ENCODE data around the gene PTCSC3.
"Not testable (repeated sequence)": the region's sequence is repeated elsewhere in the genome, so short reads cannot be mapped to it uniquely, and the experiment has no call there.

The PTCSC3 gene

DNA sequence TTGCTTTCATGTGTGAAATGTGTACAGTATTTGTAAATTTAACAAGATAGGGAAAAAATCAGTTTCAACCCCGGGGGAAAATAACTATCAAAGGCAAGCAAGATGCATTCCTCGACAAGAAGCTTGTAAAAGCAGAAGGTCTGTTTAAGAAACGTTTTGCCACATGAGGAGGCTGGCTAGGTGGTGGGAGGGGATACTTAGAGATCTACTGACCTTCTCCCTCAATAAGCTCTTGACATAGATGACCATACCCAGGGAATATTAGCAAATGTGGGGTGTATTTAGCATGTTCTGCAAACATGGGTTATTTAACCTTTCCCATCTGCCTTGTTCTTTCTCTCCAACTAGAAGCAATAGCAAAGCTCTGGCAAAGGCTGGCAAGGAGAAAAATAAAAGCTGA lies 4.9 kb downstream of the PTCSC3 start:
- no peak for DNase-seq

DNA sequence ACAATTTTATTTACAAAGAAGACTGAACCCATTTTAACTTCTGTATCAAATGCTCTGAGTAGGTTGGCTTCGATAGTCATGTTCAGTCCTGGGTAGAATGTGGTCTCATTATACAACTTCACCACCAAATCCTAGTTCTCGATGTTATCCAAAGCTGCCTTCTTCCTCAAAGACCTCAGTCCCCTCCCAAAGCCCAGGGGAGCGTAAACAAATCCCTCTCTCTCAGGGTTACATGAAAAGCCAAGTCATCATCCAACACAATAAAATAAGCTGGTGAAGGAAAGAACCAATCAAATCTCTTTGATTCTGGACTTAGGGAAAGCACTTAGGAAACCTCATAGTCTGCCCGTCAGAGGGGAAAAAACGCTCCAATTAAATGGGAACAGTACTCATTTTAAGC lies 9.1 kb downstream of the PTCSC3 start:
- DNase-seq: no peak

DNA sequence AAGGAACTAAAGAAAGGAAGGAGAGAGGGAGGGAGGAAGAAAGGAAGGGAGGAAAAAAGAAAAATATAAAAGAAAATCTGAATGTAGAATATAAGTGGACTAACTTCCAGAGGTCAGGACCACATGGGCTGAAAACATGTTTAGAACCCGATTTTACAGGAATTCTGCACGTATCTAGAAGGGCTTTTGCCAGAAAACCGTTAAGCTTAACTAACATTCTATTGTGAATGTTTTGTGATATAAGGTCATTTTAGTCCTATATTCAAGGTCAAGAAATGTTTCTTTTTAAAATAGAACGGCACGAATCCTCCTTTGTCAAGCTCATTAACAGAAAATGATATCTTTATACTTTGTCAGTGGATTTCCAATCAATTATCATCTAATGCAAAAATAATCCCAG lies 13.1 kb downstream of the PTCSC3 start:
- no peak for DNase-seq

DNA sequence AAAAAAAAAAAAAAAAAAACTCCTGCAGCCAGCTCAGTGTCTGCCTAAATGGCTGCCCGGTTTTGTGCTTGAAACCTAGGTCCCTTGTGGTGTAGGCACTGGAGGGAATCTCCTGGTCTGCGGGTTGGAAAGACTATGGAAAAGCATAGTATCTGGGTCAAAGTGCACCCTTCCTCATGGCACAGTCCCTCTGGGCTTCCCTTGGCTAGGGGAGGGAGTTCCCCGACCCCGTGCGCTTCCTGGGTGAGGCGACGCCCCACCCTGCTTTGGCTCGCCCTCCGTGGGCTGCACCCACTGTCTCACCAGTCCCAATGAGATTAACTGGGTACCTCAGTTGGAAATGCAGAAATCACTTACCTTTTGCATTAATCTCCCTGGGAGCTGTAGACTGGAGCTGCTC lies 14.3 kb downstream of the PTCSC3 start:
- DNase-seq: no peak

DNA sequence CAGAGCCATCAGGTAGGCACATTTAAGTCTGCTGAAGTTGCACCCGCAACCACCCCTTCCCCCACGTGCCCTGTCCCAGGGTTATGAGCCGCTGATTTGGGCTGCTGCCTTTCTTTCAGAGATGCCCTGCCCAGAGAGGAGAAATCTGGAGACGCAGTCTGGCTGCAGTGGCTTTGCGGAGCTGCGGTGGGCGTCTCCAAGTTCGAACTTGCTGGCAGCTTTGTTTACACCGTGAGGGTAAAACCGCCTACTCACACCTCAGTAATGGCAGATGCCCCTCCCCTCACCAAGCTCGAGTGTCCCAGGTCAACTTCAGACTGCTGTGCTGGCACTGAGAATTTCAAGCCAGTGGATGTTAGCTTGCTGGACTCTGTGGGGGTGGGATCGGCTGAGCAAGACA lies 14.7 kb downstream of the PTCSC3 start:
- DNase-seq: no peak

DNA sequence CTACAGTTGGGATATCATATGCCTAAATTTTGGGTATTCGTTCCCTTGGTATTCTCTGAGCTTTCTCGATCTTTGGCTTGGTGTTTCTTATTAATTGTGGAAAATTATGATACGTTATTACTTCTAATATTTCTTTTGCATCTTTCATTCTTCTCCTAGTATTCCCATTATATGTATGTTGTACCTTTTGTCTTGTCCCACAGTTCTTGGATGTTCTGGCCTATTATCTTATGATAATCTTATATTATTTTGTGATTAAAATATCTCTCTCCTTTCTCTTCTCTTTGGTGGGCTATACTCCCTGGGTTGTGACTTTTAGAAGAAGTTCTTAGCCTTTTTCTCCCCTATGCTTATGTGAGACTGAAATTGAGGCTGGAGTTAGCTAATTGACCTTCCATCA lies 25.2 kb downstream of the PTCSC3 start:
- DNase-seq: no peak

DNA sequence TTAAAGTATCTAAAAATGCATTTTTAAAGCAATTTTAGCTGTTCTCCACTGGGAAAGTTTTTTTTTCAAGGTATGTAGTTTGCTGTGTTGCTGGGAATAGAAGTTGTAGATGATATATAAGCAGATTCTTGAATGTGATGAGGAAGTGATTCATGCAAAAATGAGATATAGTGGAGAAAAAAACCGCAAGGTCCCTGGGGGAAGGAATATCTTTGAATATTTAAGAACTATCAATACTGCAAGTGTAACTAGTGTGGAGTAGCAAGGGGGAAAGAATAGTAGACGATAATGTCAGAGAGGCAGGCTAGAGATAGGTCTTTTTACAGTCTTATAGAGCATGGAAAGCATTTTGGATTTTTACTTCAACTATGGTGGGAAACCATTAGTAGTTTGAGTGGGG lies 42.5 kb downstream of the PTCSC3 start:
- no peak for DNase-seq

DNA sequence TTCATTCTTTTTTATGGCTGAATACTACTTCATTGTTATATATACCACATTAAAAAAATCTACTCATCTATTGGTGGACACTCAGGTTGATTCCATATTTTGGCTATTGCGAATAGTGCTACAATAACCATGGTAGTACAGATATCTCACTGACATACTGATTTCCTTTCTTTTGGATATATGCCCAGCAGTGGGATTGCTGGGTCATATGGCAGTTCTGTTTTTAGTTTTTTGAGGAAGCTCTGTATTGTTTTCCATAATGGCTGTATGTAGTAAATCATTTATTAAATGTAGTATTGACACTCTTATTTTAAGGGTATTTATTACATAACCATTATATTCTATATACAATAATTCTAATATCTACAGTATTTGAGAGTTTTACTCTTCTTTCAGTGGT lies 43.7 kb downstream of the PTCSC3 start:
- no peak for DNase-seq

DNA sequence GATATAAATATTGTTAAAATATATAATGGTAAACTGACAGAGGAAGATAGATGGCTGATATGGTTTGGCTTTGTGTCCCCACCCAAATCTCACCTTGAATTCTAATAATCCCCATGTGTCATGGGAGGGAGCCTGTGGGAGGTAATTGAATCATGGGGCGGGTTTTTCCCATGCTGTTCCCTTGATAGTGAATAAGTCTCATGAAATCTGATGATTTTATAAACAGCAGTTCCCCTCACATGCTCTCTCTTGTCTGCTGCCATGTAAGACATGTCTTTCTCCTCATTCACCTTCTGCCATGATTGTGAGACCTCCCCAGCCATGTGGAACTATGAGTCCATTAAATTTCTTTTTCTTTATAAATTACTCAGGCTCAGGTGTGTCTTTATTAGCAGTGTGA lies 46.3 kb downstream of the PTCSC3 start:
- no peak for DNase-seq

DNA sequence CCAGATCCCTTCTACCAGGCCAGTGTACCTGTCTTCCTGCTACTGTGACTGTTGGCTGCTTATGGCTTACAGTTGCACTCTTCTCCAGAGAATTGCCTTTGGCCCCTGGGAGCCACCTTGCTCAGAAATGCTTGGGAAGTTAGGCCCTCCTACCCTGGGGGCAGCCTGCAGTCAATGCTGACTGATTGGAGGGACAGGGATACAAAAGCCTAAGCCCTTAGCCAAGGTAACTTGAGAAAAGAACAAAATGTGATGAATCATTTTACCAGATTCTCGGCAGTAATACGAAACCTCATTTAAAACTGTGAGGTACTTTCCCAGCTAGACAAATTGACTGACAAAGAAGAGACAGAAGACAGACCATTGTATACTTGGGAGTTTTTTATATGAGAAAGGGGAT lies 47.3 kb downstream of the PTCSC3 start:
- DNase-seq: no peak

DNA sequence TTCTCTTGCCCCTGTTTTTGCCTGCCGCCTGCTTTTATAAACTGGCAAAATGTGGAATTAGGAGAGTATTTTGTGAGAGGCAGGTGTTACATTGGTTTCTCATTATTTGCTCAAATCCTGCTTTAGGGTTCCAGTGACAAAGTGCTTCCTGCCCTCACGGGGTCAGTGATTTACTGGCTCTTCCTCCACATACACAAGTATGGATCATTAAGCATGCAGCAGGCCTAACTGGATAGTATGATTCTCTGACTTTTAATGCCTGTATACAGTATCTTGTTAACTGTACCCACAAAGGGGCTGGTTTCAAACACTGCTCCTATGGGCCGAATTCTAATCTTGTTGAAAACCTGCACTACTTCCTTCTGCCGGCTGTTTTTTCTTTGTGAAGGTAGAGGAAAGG lies 63.2 kb downstream of the PTCSC3 start:
- no peak for DNase-seq

DNA sequence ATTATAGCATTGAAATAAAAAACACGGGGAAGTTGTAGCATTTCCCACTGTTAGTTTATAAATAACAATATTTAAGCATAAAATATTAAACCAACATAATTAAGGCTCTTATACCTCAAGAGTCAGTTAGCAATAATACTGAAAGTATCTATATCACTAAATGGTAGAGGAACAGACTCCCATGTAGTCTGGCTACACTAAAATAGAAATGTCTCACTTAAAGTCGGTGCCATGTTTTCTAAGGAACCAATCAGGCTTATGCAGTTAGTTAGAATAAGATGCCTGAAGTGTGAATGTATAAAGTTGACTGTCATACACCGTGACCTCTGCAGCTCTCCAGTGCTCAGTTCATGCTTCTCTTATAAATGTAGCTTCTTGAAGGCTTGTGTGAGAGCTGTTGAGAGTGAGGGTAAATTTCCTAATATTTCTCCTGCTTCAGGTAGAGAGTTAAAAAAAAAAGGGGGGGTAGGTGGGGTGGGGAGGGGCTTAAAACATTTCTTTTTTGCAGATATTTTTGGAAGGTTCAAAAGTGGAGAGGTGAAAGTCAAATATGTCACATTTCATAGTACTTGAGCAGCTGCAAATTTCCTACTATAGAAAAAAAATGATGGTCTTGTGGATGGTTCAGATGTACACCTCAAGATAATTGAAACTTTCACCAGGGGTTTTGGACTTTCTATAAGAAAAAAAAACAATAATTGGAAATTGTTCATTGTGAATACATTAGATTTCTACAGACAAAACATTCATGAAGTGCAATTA lies 64.5 kb downstream of the PTCSC3 start:
- no peak for DNase-seq

DNA sequence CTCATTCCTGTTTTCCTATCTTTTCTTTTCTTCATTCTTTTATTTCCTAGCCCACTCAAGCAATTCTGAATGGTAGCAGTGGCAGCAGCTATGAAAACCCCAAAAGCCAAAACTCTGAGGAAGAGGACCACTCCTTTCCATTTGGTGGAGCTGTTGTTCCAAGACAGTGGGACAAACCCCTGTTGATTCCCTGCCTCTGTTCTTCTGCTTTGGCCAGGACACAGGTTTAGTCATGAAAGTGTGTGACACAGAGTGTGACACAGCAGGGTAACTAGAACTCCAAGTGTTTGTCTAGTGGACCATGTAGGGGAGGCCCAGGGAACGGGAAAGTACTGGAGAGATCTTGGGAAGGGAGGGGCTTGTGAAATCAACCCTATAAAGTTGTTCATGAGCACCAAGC lies 71.1 kb downstream of the PTCSC3 start:
- DNase-seq: no peak

DNA sequence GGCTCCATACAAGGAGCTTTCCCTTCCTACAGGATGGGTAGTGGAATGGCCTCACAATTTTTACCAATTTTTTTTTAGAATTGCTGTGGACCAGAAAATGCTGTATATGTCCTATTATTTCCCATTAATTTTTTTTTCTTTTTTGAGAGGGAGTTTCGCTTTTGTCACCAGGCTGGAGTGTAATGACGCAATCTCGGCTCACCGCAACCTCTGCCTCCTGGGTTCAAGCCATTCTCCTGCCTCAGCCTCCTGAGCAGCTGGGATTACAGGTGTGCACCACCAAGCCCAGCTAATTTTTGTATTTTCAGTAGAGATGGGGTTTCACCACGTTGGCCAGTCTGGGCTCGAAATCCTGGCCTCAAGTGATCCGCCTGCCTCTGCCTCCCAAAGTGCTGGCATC lies 72.3 kb downstream of the PTCSC3 start:
- not testable (repeated sequence) for DNase-seq

DNA sequence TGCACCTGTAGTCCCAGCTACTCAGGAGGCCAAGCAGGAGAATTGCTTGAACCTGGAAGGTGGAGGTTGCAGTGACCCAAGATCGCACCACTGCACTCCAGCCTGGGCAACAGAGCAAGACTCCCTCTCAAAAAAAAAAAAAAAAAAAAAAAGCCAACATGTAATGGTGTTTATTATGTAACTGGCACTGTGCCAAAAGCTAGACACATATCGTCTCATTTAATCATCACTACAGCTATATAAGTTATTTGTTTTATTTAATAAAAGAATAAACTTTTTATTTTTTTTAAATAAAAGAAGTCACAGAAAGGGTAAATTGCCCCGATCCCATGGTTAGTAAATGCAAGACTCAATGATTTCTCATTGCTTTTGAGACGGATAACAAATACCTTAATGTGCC lies 76.9 kb downstream of the PTCSC3 start:
- DNase-seq: no peak

DNA sequence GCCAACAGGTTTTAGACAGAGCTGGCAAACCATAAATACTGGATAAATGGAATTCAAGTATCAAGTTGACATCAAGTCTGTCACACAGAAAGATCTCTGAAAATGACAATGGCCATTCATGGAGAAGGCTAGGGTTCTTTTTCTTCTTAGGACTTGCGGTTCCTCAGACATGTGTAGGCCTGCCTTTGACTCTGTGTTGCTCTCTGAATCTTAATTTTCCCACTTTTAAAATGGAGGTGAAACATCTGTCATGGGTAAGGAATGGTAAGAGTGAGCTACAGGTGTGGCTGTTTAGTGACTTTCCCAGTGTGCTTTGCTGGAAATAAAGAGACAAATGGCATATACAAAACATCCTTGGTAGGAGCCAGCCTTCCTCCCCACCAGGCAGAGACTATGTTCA lies 79.2 kb downstream of the PTCSC3 start:
- no peak for DNase-seq

DNA sequence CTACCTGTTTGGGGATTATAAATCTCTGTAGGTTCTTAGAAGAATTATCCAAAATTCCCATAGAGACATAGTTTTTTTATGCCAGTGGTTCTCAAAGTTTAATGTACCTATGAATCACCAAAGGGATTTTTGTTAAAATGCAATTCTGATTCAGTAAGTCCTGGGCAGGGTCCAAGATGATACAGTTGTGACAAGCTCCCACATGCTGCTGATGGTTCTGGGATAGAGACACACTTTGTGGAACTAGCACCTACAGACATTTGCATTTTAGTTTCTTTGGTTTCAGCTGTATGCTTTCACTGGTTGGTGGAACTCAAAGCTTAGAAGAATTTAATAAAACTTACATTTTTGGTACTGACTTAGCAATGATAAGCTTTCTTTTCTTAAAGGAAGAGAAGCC lies 80.4 kb downstream of the PTCSC3 start:
- DNase-seq: no peak

DNA sequence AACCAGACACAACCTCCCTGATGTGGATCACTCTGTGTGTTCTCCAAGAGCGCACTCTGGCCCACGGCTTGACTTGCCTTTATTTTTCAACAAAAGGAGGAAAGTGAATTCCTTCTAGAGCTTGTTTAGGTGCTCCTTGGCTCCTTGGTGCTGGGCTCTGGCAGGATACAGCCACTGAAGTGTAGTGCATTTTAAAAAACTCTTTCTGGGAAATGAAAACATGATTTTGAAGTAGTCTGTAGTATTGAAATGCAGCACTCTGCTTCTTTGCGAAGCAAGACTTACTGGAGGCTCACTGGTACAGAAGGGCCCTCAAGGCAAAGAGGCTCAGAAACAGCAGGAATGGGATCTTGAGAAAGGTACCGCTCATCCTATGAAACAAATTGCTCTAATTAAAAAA lies 81.6 kb downstream of the PTCSC3 start:
- no peak for DNase-seq

DNA sequence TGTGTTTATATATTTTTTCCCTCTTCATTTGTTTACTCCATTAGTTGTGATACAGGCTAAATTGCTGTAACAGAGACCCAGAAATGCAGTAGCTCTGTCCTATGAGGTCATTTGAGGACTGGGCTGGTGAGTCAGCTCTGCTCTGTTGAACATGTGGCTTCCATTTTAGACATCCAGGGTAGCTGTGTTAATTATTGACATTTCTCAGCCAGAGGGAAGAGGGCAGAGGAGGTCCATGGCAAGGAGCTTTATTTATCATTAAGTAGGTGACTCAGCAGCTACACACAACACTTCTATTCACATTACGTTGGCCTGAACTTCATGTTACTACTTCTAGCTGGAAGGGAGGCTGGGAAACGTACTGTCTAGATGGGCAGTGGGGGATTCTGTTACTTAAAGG lies 85.4 kb downstream of the PTCSC3 start:
- DNase-seq: no peak

DNA sequence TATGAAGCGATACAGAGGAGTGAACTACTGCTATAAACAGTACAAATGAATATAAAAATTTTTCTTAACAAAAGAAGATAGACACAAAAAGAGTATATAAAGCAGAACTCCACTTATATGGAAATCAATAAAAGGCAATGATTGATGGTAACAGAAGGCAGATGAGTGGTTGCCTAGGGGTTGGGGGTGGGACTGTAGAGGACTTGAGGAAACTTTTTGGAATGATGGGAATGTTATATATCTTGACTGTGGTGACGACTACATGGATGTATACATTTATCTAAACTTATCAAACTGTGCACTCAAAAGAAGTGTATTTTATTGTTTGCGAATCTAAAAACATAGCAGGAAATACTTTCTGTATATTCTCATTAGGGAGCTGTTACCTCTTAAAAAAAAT lies 89.1 kb downstream of the PTCSC3 start:
- DNase-seq: no peak

DNA sequence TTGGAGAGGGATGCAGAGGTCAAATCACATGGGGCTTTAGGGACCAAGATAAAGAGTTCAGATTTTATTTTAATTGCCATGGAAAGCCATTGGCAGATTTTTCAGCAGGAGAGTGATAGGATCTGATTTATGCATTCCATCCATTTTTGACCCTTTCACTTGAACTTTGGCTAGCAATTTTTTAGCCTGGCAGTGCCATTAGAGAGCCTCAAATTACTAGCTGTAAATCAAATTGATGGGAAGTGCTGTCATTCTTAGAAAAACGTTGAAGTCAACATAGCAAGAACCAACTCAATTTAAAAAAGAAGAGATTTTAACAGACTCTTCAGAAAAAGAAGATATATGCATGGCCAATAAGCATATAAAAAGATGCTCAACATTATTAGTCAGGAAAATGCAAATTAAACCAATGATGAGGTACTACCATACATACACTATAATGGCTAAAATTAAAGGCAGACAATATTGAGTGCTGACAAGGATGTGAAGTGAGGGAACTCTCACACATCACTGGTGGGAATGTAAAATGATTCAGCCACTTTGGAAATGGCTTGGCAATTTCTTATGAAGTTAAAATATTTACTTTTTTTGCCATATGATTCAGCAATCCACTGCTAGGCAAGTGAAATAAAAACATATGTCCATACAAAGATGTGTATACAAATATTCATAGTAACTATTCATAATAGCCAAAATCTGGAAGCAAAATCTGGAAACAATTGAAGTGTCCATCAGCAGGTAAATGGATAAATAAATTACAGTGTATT lies 89.7 kb downstream of the PTCSC3 start:
- DNase-seq: no peak

DNA sequence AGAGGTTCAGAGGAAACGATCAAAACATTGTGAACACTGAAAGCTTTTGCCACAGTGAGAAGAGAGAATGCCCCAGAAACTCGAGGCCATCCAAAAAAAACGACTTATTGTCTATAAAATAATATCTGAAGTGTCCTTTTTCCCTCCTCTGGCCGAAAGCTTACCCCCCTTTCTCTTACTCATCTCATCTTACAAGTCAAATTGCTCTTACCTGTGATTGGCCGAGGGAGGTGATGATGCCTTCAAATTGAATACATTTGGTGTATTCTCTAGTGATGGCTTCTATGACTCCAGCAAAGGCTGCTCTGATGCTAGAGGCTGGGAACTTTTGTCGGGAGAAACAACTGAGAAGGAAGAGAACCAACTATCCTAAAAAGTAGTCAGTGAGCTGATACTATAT lies 90.7 kb downstream of the PTCSC3 start:
- no peak for DNase-seq
